H1 (cell line): ENCODE measurements around the gene CALML5. TPM values are rescaled to one million over a fixed set of nuclear protein-coding genes. Genes with fewer than 3 reads are reported as not detected.

ENCODE experiments used
- CTCF ChIA-PET: fragments of 300-600 bp; sonication (Branson Sonifier 250); formaldehyde crosslinking; loops from one replicate; lab custom pipeline; 2021; ENCODE audit not compliant: partially characterized antibody; lab: Charles Lee
- POLR2A ChIA-PET: fragments of 300-600 bp; sonication (Branson Sonifier 250); formaldehyde crosslinking; loops from one replicate; lab custom pipeline; 2021; ENCODE audit warnings: inconsistent platforms; ENCODE audit not compliant: partially characterized antibody; lab: Charles Lee
- DNase-seq, 2 experiments: peaks; one replicate each; pipeline versions ENCODE4 v3.0.0 to v3.0.0-alpha.2; 2010 to 2022; ENCODE audit warnings: low spot score in 2 of 2, low read depth in 1 of 2, mixed read lengths in 1 of 2
- FAIRE-seq: peaks from 2 replicates; lab custom pipeline; 2011; peaks lifted over from hg19 to GRCh38; lab: Jason Lieb, UNC
- H2AFZ ChIP-seq: 2 replicates; pipeline ENCODE4 v1.8.1; 2012; ENCODE audit warnings: low read length, inconsistent platforms
- H2AK5ac ChIP-seq: 2 replicates; pipeline ENCODE4 v1.6.1; 2013; ENCODE audit warnings: low read depth, low read length
- H2BK120ac ChIP-seq: replicated peaks from 2 replicates; pipeline ENCODE3; 2013; ENCODE audit warnings: low read depth, low read length, inconsistent platforms
- H2BK12ac ChIP-seq: 2 replicates; pipeline ENCODE4 v1.6.1; 2013; ENCODE audit warnings: low read depth, low read length
- H2BK15ac ChIP-seq: 2 replicates; pipeline ENCODE4 v1.6.1; 2013; ENCODE audit warnings: low read length
- H2BK20ac ChIP-seq: 2 replicates; pipeline ENCODE4 v1.6.1; 2013; ENCODE audit warnings: low read length
- H2BK5ac ChIP-seq: 2 replicates; pipeline ENCODE4 v1.6.1; 2013; ENCODE audit warnings: low read depth, low read length
- H3K14ac ChIP-seq: 2 replicates; pipeline ENCODE4 v1.6.1; 2013; ENCODE audit warnings: inconsistent platforms; ENCODE audit not compliant: insufficient read length
- H3K18ac ChIP-seq: 2 replicates; pipeline ENCODE4 v1.6.1; 2013; ENCODE audit warnings: low read length; ENCODE audit errors: extremely low read depth
- H3K23ac ChIP-seq: 2 replicates; pipeline ENCODE4 v1.6.1; 2013; ENCODE audit warnings: inconsistent platforms; ENCODE audit not compliant: insufficient read length
- H3K23me2 ChIP-seq: 2 replicates; pipeline ENCODE4 v1.6.1; 2013; ENCODE audit warnings: low read depth, low read length
- H3K27ac ChIP-seq: 2 replicates; pipeline ENCODE4 v1.6.1; 2011; ENCODE audit warnings: low read depth, low read length, inconsistent platforms
- H3K27me3 ChIP-seq, 4 experiments: replicated peaks in 1 of 4; 1 replicate in 1 of 4; 2 replicates in 3 of 4; pipeline versions ENCODE4 v1.6.1 to v1.8.1; 2011 to 2013; ENCODE audit warnings: low read length in 3 of 4, mild to moderate bottlenecking in 3 of 4, inconsistent platforms in 2 of 4, mixed read lengths in 2 of 4, moderate library complexity in 1 of 4; ENCODE audit not compliant: control insufficient read depth in 3 of 4, insufficient read depth in 3 of 4; ENCODE audit errors: extremely low read depth in 1 of 4
- H3K36me3 ChIP-seq, 4 experiments: 2 replicates each; pipeline versions ENCODE4 v1.6.1 to v1.8.1; 2011 to 2013; ENCODE audit warnings: mild to moderate bottlenecking in 4 of 4, low read length in 3 of 4, moderate library complexity in 2 of 4, control low read depth in 1 of 4, inconsistent platforms in 1 of 4; ENCODE audit not compliant: insufficient read depth in 4 of 4, control insufficient read depth in 2 of 4
- H3K4ac ChIP-seq: replicated peaks from 2 replicates; pipeline ENCODE3; 2013; ENCODE audit warnings: low read length, low read depth, mixed read lengths, inconsistent platforms; ENCODE audit not compliant: insufficient read length
- H3K4me1 ChIP-seq, 4 experiments: replicated peaks in 1 of 4; 1 replicate in 1 of 4; 2 replicates in 3 of 4; pipeline versions ENCODE4 v1.6.1 to v1.8.1; 2011 to 2013; ENCODE audit warnings: low read length in 3 of 4, inconsistent platforms in 2 of 4, mixed read lengths in 1 of 4; ENCODE audit not compliant: insufficient read depth in 4 of 4, control insufficient read depth in 3 of 4
- H3K4me2 ChIP-seq, 2 experiments: 2 replicates each; pipeline versions ENCODE4 v1.6.1 to v1.8.1; 2011 to 2013; ENCODE audit warnings: low read depth in 2 of 2, low read length in 2 of 2, control low read depth in 1 of 2, inconsistent platforms in 1 of 2, mild to moderate bottlenecking in 1 of 2; ENCODE audit not compliant: insufficient read depth in 1 of 2
- H3K4me3 ChIP-seq, 4 experiments: fragments of 200-600, 300-600 bp in 1 of 4; sonication (generic), shearing (Covaris generic), sonication (Bioruptor Twin) in 1 of 4; 2 replicates each; pipeline versions ENCODE4 v1.5.1 to v1.8.1; 2011 to 2016; ENCODE audit warnings: low read length in 4 of 4, low read depth in 3 of 4, control low read depth in 2 of 4, inconsistent platforms in 2 of 4, mild to moderate bottlenecking in 2 of 4, mixed read lengths in 1 of 4, moderate library complexity in 1 of 4; ENCODE audit not compliant: insufficient read depth in 2 of 4; ENCODE audit errors: extremely low read depth in 1 of 4
- H3K56ac ChIP-seq: replicated peaks from 2 replicates; pipeline ENCODE3; 2013; ENCODE audit warnings: low read depth, mild to moderate bottlenecking, mixed read lengths, low read length, inconsistent platforms; ENCODE audit not compliant: insufficient read length
- H3K79me1 ChIP-seq: 2 replicates; pipeline ENCODE4 v1.6.1; 2013; ENCODE audit warnings: low read depth, low read length, control low read depth
- H3K79me2 ChIP-seq, 2 experiments: 2 replicates each; pipeline versions ENCODE4 v1.6.1 to v1.8.1; 2012 to 2013; ENCODE audit warnings: low read length in 2 of 2, mild to moderate bottlenecking in 2 of 2, inconsistent platforms in 1 of 2; ENCODE audit not compliant: insufficient read depth in 2 of 2, control insufficient read depth in 1 of 2
- H3K9ac ChIP-seq, 4 experiments: replicated peaks in 1 of 4; 1 replicate in 1 of 4; 2 replicates in 3 of 4; pipeline versions ENCODE4 v1.6.1 to v1.8.1; 2011 to 2013; ENCODE audit warnings: low read depth in 3 of 4, low read length in 3 of 4, control low read depth in 2 of 4, mild to moderate bottlenecking in 2 of 4, moderate library complexity in 2 of 4, inconsistent platforms in 1 of 4; ENCODE audit errors: extremely low read depth in 1 of 4
- H3K9me3 ChIP-seq, 2 experiments: 2 replicates each; pipeline versions ENCODE4 v1.6.1 to v1.8.1; 2012 to 2013; ENCODE audit warnings: mild to moderate bottlenecking in 2 of 2, moderate library complexity in 2 of 2, control low read depth in 1 of 2, inconsistent platforms in 1 of 2, low read depth in 1 of 2, low read length in 1 of 2, mixed read lengths in 1 of 2; ENCODE audit not compliant: insufficient read depth in 2 of 2
- H4K20me1 ChIP-seq, 2 experiments: replicated peaks in 1 of 2; 2 replicates each; pipeline versions ENCODE3 to v1.8.1; 2011 to 2013; ENCODE audit warnings: inconsistent platforms in 2 of 2, low read length in 2 of 2, mild to moderate bottlenecking in 1 of 2; ENCODE audit not compliant: insufficient read depth in 2 of 2, control insufficient read depth in 1 of 2
- H4K5ac ChIP-seq: 2 replicates; pipeline ENCODE4 v1.6.1; 2013; ENCODE audit warnings: low read length, low read depth, mixed read lengths, inconsistent platforms; ENCODE audit not compliant: insufficient read length
- H4K8ac ChIP-seq: 2 replicates; pipeline ENCODE4 v1.8.0; 2013; ENCODE audit warnings: mild to moderate bottlenecking, moderate library complexity, low read length, inconsistent platforms; ENCODE audit not compliant: insufficient read depth; ENCODE audit errors: extremely low read depth
- H4K91ac ChIP-seq: replicated peaks from 2 replicates; pipeline ENCODE3; 2013; ENCODE audit warnings: low read length, mixed read lengths, inconsistent platforms; ENCODE audit not compliant: insufficient read length
- FOSL1 ChIP-seq: IDR thresholded peaks from 2 replicates; pipeline ENCODE4 v1.6.1; 2011; ENCODE audit warnings: mild to moderate bottlenecking, low read depth, low read length, moderate library complexity; ENCODE audit not compliant: insufficient read depth
- KDM4A ChIP-seq: IDR thresholded peaks from one replicate; pipeline ENCODE4 v1.7.1; 2012; ENCODE audit warnings: low read depth, mild to moderate bottlenecking, moderate library complexity, low read length, inconsistent platforms; ENCODE audit not compliant: severe bottlenecking
- POU5F1 ChIP-seq: IDR thresholded peaks from 2 replicates; pipeline ENCODE4 v1.6.1; 2011; ENCODE audit warnings: low read depth, mild to moderate bottlenecking, low read length, moderate library complexity
- YY1 ChIP-seq: IDR thresholded peaks from 2 replicates; pipeline ENCODE4 v1.6.1; 2011; ENCODE audit warnings: low read depth, mild to moderate bottlenecking, low read length
- WGBS, 2 experiments: shearing (Covaris generic) in 1 of 2; methylation state at CpG; one replicate each; pipeline versions ENCODE4 v1.1.6 to v1.1.7; 2013 to 2015; ENCODE audit warnings: low lambda C conversion rate in 2 of 2, mixed read lengths in 2 of 2, inconsistent platforms in 1 of 2, low coverage in 1 of 2, missing lambda C conversion rate in 1 of 2; ENCODE audit not compliant: insufficient replicate concordance in 2 of 2, insufficient coverage in 1 of 2, insufficient read length in 1 of 2; ENCODE audit errors: extremely low coverage in 1 of 2, missing lambda C conversion rate in 1 of 2; 5-methylcytosine and 5-hydroxymethylcytosine counted together
- polyA plus RNA-seq, 7 experiments: library from polyadenylated mRNA; depleted of rRNA in 3 of 7; stranded (reverse) in 5 of 7; unstranded in 2 of 7; fragments of >200 nt in 5 of 7; fragments of 200-250 nt in 2 of 7; gene quantifications; 1 replicate in 5 of 7; 2 replicates in 1 of 7; 4 replicates in 1 of 7; pipeline versions ENCODE4 v1.2.1 to v1.2.3, GENCODE V29; 2011 to 2013; ENCODE audit warnings: missing spikeins in 2 of 7, mixed read lengths in 2 of 7
- total RNA-seq: library from RNA; stranded (reverse); fragmentation: NEBNext Ultra II Directional; extraction: Animal tissue kit (Norgen Biotek cat#: 25700); gene quantifications from 2 replicates; pipeline ENCODE4 v1.2.1, GENCODE V29; 2021

Gene CALML5
- total and polyA plus RNA-seq, 2 of the 8 experiments (the other 6 are each of a cell fraction or from before 2014, with no cell fraction given): not detected

GRCh38 chr10:5512331-5512730, 13.0 kb upstream of the CALML5 start:
- no peak overlapping the region for H2BK15ac ChIP-seq
- CTCF ChIA-PET: interaction anchor here (0.6 to 1.4 kb wide), 3 partner anchors 110 to 259 kb away, joined by 3 read pairs; no protein-coding TSS in a partner anchor
- no peaks in the 10 kb centered on the region for H3K79me2 ChIP-seq
- no peak overlapping the region for H3K56ac ChIP-seq
- H3K23me2 ChIP-seq: no peaks in the 10 kb centered on the region
- H4K8ac ChIP-seq: no peak overlapping the region
- no peak for FAIRE-seq
- WGBS, 2 experiments: 92% methylated on average over 25 of the region's 25 CpGs; no CpG with 5 or more reads in 1 of the 2 experiments
- H3K4me3 ChIP-seq: no peak overlapping the region
- H4K20me1 ChIP-seq: no peaks in the 10 kb centered on the region
- H3K14ac ChIP-seq: no peak overlapping the region
- no peak overlapping the region for H2AFZ ChIP-seq
- no peaks in the 10 kb centered on the region for H3K79me1 ChIP-seq
- peaks cover 0 to 3% (median 0%) of the 10 kb centered on the region in 4 experiments; a peak in 1 of 7 replicates for H3K4me1 ChIP-seq
- no peaks in the 10 kb centered on the region for H3K9me3 ChIP-seq
- H2BK120ac ChIP-seq: no peak overlapping the region
- H3K27ac ChIP-seq: no peak overlapping the region
- H3K36me3 ChIP-seq: no peaks in the 10 kb centered on the region
- no peak overlapping the region; the same call in 1 of the 2 replicates for H2BK5ac ChIP-seq
- TF ChIP-seq YY1 (no peak), POU5F1 (no peak), KDM4A (no peak), FOSL1 (no peak)
- TF ChIP-seq, all 59 proteins: peak for 0
- Histone ChIP-seq H2BK12ac (0 out of 2 replicates have a peak overlapping the region, but pooled peaks have one; percentile 27), H4K91ac (no peak overlapping the region), H3K27me3 (no peaks in the 10 kb centered on the region), H3K4me2 (no peak overlapping the region), H3K9ac (no peak overlapping the region), H4K5ac (no peak overlapping the region), H3K4ac (no peak overlapping the region), H2AK5ac (no peak overlapping the region), H3K18ac (no peak overlapping the region; the same call in 1 of the 2 replicates), H3K23ac (no peak overlapping the region), H2BK20ac (no peak overlapping the region; the same call in 1 of the 2 replicates)
- POLR2A ChIA-PET: interaction anchor here (0.7 kb wide), 1 partner anchor 68 kb away, joined by 3 read pairs; no protein-coding TSS in a partner anchor
- DNase-seq: no peak
